Activated CD4-positive, alpha-beta T cell treated with anti-CD3 and anti-CD28 coated beads, Interleukin-2, amount 50 U/mL, for 24 hours (primary cell): ENCODE data around the gene ADAMTS13.

Experiments used
- DNase-seq, 2 donors: peaks; one replicate each; pipeline ENCODE4 v3.0.0-alpha.2; 2020; ENCODE audit warnings: low read depth in 1 of 2, low spot score in 1 of 2

ADAMTS13 gene

DNA sequence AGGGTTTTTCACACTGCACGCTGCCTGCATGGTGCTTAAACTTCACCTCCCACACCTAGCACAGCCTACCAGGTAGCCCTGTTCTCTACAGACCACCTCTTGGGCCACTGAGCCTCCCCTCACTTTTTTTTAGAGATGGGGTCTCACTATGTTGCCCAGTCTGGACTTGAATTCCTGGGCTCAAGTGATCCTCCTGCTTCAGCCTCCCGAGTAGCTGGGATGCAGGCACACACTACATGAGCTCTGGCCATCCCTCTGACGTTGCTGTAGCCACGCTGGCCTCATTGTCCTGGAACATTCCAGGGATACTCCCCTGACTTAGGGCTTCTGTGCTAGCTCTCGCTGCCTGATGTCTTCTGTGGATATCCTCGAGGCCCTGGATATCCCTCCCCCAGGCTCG, 30.4 kb downstream of the ADAMTS13 start:
- no peak for DNase-seq

GRCh38 chr9:133453651-133454050, 31.5 kb downstream of the ADAMTS13 start:
- DNase-seq = no peak

- no peak for DNase-seq
Measured at GRCh38 chr9:133454325-133454724, 32.2 kb downstream of the ADAMTS13 start.

GRCh38 chr9:133454943-133455673, 32.9 kb downstream of the ADAMTS13 start:
- DNase-seq = no peak

- no peak for DNase-seq
Measured at GRCh38 chr9:133455936-133456335, 33.8 kb downstream of the ADAMTS13 start.

DNA sequence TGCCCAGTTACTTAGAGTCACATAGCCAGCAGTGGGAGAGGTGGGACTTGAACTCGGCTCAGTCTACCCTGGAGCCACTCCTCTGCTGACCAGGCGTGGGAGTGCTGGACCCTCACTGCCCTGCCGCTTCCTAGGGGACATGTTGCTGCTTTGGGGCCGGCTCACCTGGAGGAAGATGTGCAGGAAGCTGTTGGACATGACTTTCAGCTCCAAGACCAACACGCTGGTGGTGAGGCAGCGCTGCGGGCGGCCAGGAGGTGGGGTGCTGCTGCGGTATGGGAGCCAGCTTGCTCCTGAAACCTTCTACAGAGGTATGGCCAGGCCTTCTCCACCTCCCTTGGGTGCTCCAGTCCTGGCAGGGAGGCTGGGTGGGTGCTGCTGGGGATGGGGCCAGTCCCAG, 34.2 kb downstream of the ADAMTS13 start:
- DNase-seq = no peak

GRCh38 chr9:133457233-133457632, 35.1 kb downstream of the ADAMTS13 start:
- DNase-seq = no peak

DNA sequence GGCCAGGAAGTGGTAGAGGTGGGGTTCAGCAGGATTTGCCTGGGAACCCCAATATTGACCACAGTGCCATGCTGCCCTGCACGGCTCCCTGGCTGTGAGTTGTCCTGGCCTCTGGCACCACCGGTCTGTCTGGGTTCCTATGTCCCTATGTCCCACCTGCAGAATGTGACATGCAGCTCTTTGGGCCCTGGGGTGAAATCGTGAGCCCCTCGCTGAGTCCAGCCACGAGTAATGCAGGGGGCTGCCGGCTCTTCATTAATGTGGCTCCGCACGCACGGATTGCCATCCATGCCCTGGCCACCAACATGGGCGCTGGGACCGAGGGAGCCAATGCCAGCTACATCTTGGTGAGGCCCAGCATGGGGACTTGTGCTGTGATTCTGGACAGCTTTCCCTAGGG, 35.6 kb downstream of the ADAMTS13 start:
- DNase-seq = no peak

DNA sequence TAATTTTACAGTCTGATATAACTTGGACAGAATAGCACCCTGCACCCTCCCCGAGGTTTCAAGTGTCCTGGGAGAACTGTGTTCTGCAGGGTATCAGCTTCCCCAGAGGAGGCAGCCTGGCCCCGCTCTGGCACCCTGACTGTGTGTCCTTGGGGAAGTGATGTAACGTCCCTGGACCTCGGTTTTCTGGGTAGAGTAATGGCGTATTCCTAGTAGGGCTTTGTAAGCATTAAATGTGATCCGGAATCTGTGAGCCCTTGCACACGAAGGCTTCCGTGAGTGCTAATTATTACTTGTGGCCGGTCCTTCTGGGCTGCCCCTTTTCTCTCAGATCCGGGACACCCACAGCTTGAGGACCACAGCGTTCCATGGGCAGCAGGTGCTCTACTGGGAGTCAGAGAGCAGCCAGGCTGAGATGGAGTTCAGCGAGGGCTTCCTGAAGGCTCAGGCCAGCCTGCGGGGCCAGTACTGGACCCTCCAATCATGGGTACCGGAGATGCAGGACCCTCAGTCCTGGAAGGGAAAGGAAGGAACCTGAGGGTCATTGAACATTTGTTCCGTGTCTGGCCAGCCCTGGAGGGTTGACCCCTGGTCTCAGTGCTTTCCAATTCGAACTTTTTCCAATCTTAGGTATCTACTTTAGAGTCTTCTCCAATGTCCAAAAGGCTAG, 36.6 kb downstream of the ADAMTS13 start:
- DNase-seq = no peak

GRCh38 chr9:133459476-133460404, 37.6 kb downstream of the ADAMTS13 start, which contains the start of gene CACFD1:
TSS of gene CACFD1 (plus strand) at chr9:133459978. CDS start at chr9:133460067, 89 bp downstream.
- DNase-seq = peak; percentile 79 to 90

DNA sequence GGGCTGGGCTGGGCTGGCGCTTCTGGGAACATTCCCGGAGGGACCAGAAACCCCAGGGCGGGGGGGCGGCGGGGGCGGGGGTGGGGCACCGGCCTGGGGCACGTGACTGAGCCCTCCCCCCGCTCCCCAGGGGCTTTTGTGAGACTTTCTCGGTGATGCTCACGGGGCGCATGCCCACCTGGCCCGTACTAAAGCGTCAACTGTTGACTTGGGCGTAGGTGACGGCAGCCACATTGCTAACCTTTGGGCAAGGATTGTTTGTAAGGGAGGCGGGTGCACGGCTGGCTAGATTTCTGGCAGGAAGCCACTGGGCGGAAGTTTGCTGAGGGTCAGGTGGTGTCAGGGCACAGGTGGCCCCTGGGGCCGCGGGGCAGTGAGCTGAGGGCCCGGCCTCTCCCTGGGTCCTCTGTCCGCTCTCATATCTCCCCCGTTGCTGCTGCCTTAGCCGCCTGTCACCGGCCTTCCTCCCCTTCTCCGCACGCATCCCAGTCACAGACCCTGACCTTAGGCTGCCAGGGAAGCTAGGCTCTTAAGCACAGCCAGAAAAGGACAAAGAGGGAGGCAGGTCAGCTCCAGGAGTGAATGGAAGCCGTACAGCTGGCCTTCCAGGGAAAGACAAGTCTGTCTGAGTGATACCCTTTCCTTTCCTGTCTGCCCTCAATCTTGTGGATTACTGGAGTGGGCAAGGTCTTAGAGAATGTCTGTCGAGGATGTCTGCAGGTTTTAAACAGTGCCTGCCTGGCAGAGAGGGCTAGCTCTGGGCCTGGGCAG, 38.4 kb downstream of the ADAMTS13 start:
- DNase-seq = no peak

GRCh38 chr9:133461975-133462374, 39.8 kb downstream of the ADAMTS13 start:
- DNase-seq = no peak

GRCh38 chr9:133463234-133463863, 41.2 kb downstream of the ADAMTS13 start:
- no peak for DNase-seq

DNA sequence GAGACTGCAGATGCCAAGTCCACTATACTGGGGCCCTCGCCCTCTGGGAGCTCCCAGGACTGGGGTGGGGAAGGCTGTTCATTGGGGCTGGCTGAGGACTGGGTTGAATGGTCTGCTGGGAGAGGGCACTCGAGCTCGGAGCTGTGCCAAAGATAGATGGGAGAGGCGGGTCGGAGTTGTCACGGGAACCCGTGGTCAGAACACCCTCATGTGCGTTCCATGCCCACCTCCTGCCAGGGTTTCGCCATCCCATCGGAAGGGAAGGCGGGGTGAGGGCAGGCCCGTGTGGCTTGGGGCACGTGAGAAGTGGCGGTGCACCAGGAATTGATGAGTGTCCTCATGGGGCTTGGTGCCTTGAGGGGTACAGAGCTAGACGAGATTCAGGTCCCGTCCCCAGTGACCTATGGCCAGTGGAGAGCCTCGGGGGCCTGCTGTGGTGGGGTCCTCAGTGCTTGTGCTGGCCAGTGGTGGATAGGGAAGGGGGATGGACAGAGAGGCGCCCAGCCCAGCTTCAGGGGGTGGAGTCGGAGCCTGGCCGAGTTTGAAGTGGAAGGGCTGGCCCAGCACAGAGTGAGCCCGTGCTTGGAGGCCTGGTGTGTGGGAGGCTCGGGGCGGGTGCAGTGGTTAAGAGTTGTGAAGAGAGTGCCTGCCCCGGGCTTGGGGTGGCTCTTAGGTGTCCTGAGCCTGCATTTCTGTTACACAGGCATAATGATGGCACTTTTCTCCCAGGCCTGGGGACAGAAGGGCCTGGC, 41.9 kb downstream of the ADAMTS13 start:
- no peak for DNase-seq

- DNase-seq = no peak
Measured at GRCh38 chr9:133464638-133465037, 42.5 kb downstream of the ADAMTS13 start.

DNA sequence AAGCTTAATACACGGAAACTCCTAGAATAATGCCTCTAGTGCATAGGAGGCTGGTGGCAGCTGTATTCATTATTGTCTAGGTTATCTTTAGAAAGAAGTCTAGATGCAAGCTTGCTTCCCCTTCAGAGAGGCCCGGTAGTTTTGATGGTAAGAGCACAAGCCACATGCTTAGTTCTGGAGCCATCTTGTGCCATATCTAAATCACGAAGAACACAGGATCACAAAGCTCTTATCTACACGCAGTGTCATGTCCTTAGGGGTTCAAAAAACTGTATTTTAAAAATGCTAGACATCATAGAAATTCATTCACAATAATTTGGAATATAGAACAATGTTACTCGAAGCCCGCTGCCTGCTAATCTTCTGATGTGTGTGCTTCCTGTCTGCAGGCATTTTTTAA, 43.8 kb downstream of the ADAMTS13 start:
- DNase-seq = no peak

DNA sequence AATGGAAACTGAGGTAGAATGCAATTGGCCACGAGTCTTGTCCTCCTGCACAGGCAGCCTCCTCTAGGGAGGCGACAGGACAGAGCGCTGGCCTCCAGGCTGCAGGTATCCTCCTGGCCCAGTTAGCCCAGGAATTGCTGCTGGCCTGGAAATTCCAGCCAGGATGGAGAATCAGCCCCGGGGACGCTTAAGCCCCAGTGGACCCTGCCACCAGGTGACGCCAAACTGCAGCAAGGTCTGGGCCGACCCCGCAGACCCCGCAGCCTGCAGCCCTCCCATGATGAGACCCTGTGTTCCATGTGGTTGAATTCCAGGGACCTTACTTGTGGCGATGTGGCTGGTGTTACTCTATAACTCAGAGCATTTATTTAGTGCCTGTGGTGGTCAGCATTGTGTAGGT, 44.9 kb downstream of the ADAMTS13 start:
- DNase-seq = no peak

DNA sequence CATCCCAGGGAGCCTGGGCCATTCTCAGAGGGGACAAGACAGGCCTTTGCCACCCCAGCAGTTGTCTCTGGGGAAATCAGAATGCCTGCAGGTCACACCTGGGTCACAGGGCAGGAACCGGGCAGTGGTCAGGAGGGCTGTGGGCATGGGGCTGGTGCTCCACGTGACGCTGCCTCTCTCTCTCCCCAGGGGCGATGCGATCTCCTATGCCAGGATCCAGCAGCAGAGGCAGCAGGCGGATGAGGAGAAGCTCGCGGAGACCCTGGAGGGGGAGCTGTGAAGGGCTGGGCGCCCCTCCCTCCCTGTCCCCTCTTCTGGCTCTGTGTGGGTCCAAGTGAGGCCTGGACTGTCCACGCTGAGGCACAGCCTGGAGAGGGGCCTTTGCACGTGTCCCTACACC, 46.2 kb downstream of the ADAMTS13 start:
- no peak for DNase-seq

DNA sequence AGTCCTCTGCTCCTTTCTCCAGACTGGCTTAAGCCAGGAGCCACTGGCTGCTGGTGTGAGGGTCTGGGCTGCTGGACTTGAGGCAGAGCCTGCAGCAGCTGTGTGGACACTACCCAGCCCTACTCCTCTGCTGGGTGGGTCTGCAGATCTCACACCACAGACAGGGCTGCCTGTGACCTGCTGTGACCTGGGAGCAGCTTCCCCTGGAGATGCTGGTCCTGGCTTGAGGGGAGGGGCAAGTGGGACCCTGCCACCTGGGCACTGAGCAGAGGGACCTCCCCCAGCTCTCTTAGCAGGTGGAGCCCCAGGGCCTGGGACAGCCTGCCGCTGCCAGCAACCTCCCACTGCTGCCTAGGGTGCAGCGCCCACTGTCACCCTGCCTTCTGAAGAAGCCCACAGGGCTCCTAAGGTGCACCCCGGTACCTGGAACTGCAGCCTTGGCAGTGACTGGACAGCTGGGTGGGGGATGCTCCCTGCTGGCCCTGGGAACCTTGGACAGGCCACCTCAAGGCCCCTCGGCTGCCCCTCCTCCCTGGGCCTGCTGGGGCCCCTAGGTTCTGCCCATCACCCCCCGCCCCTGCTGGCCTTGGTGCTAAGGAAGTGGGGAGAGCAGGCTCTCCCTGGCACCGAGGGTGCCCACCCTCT, 46.7 kb downstream of the ADAMTS13 start:
- DNase-seq = no peak
